HepG2 (cell line): ENCODE measurements around the gene PA2G4. TPM values are rescaled to one million over a fixed set of nuclear protein-coding genes. Genes with fewer than 3 reads are reported as not detected.
A peak's percentile ranks its signal among the peaks of the same experiment; 100 is the strongest.

Experiments used
- ARHGAP35 ChIP-seq: sonication (generic); formaldehyde crosslinking; IDR thresholded peaks from 2 replicates; pipeline ENCODE4 v1.9.0; 2022; ENCODE audit warnings: mild to moderate bottlenecking, inconsistent platforms, moderate library complexity, missing genetic modification reagents, borderline replicate concordance
- CBX5 ChIP-seq: sonication (generic); formaldehyde crosslinking; IDR thresholded peaks from 2 replicates; pipeline ENCODE4 v1.4.0; 2020; ENCODE audit warnings: missing genetic modification reagents, borderline replicate concordance
- CCAR2 ChIP-seq: fragments of 200-400 bp; formaldehyde crosslinking; optimal IDR thresholded peaks from 2 replicates; pipeline ENCODE3; 2018; ENCODE audit warnings: low read depth, mild to moderate bottlenecking, low read length, moderate library complexity
- EED ChIP-seq: sonication (generic); formaldehyde crosslinking; IDR thresholded peaks from 2 replicates; pipeline ENCODE4 v1.5.0; 2020; ENCODE audit warnings: mild to moderate bottlenecking, missing genetic modification reagents
- NFKB2 ChIP-seq: sonication (generic); formaldehyde crosslinking; IDR thresholded peaks from 2 replicates; pipeline ENCODE4 v1.4.0; 2020; ENCODE audit warnings: missing genetic modification reagents, borderline replicate concordance
- PATZ1 ChIP-seq: sonication (generic); formaldehyde crosslinking; IDR thresholded peaks from 2 replicates; pipeline ENCODE4 v1.4.0; 2020; ENCODE audit warnings: missing genetic modification reagents
- PRDM4 ChIP-seq: sonication (generic); formaldehyde crosslinking; IDR thresholded peaks from 2 replicates; pipeline ENCODE4 v1.9.0; 2021; ENCODE audit warnings: missing genetic modification reagents, borderline replicate concordance
- RBAK ChIP-seq: sonication (generic); formaldehyde crosslinking; IDR thresholded peaks from 2 replicates; pipeline ENCODE4 v1.5.1; 2020; ENCODE audit warnings: mild to moderate bottlenecking, missing genetic modification reagents
- RFX1 ChIP-seq: fragments of 450-650 bp; IDR thresholded peaks from 2 replicates; pipeline ENCODE4 v1.6.1; 2017
- SYNCRIP ChIP-seq: fragments of 200-400 bp; formaldehyde crosslinking; IDR thresholded peaks from 2 replicates; pipeline ENCODE4 v1.6.1; 2018; ENCODE audit warnings: mild to moderate bottlenecking, low read depth, low read length; ENCODE audit not compliant: insufficient read depth
- TBX2 ChIP-seq: sonication (generic); formaldehyde crosslinking; IDR thresholded peaks from 2 replicates; pipeline ENCODE4 v1.5.0; 2020; ENCODE audit warnings: missing genetic modification reagents, mild to moderate bottlenecking, borderline replicate concordance
- ZBTB38 ChIP-seq: sonication (generic); formaldehyde crosslinking; IDR thresholded peaks from 2 replicates; pipeline ENCODE4 v1.5.1; 2020; ENCODE audit warnings: mild to moderate bottlenecking, missing genetic modification reagents
- ZFAT ChIP-seq: sonication (generic); formaldehyde crosslinking; conservative IDR thresholded peaks from 2 replicates; pipeline ENCODE4 v1.8.1; 2023; ENCODE audit warnings: missing genetic modification reagents, inconsistent platforms
- ZMAT3 ChIP-seq: sonication (generic); formaldehyde crosslinking; conservative IDR thresholded peaks from 2 replicates; pipeline ENCODE4 v1.7.0; 2021; ENCODE audit warnings: missing genetic modification reagents
- ZMAT5 ChIP-seq: sonication (generic); formaldehyde crosslinking; IDR thresholded peaks from 2 replicates; pipeline ENCODE4 v1.5.0; 2020; ENCODE audit warnings: mild to moderate bottlenecking, low read depth, missing genetic modification reagents, borderline replicate concordance
- ZNF33A ChIP-seq: sonication (generic); formaldehyde crosslinking; IDR thresholded peaks from 2 replicates; pipeline ENCODE4 v1.5.1; 2020; ENCODE audit warnings: missing genetic modification reagents, mild to moderate bottlenecking, moderate library complexity, borderline replicate concordance
- ZNF564 ChIP-seq: sonication (generic); formaldehyde crosslinking; IDR thresholded peaks from 2 replicates; pipeline ENCODE4 v1.8.1; 2023; ENCODE audit warnings: mild to moderate bottlenecking, missing genetic modification reagents
- ZNF572 ChIP-seq: sonication (generic); formaldehyde crosslinking; IDR thresholded peaks from 2 replicates; pipeline ENCODE4 v1.5.1; 2020; ENCODE audit warnings: mild to moderate bottlenecking, missing genetic modification reagents
- ZNF605 ChIP-seq: sonication (generic); formaldehyde crosslinking; IDR thresholded peaks from 2 replicates; pipeline ENCODE4 v1.8.0; 2022; ENCODE audit warnings: mild to moderate bottlenecking, missing genetic modification reagents
- ZNF674 ChIP-seq: sonication (generic); formaldehyde crosslinking; IDR thresholded peaks from 2 replicates; pipeline ENCODE4 v1.5.0; 2020; ENCODE audit warnings: low read depth, mild to moderate bottlenecking, missing genetic modification reagents
- polyA plus RNA-seq, 8 experiments: library from polyadenylated mRNA; depleted of rRNA in 3 of 8; stranded (reverse) in 7 of 8; unstranded in 1 of 8; fragments of >200 nt; fragmentation: Illumina TruSeq in 4 of 8; extraction: Trizol in 4 of 8; gene quantifications; 2 replicates each; pipeline versions ENCODE4 v1.2.1 to v1.2.3, GENCODE V29; 2011 to 2016; ENCODE audit warnings: low read depth in 4 of 8, missing spikeins in 1 of 8, mixed read lengths in 1 of 8; ENCODE audit not compliant: insufficient read depth in 1 of 8
- total RNA-seq, 5 experiments: library from RNA; depleted of rRNA; stranded (reverse); fragments of >200 nt; fragmentation: Illumina TruSeq; extraction: Trizol; gene quantifications; 2 replicates each; pipeline ENCODE4 v1.2.3, GENCODE V29; 2016; ENCODE audit warnings: low read depth in 1 of 5
- TF ChIP-seq, protein P1 (sequence below): sonication (generic); formaldehyde crosslinking; IDR thresholded peaks from 2 replicates; pipeline ENCODE4 v1.9.0; 2021; ENCODE audit warnings: missing genetic modification reagents, borderline replicate concordance
- TF ChIP-seq, protein P2 (sequence below): sonication (generic); formaldehyde crosslinking; IDR thresholded peaks from 2 replicates; pipeline ENCODE4 v1.4.0; 2020; ENCODE audit warnings: missing genetic modification reagents, low read depth, mild to moderate bottlenecking, borderline replicate concordance

PA2G4 gene
- total and polyA plus RNA-seq, 2 of the 13 experiments (the other 11 are each of a cell fraction or from before 2014, with no cell fraction given) = 147 to 240 TPM

GRCh38 chr12:56117778-56118687 is 13.7 kb downstream of the PA2G4 start, which contains the start of gene ZC3H10 (continued):
- TF ChIP-seq CBX5 = peak; percentile 89; the same call in 1 of the 2 replicates
- TF ChIP-seq ZNF605 = peak; percentile 91
- no peak for TF ChIP-seq ZNF572 (CRISPR knock-in tag)
- no peak; the same call in 1 of the 2 replicates for TF ChIP-seq EED (CRISPR knock-in tag)
- TF ChIP-seq ZNF674 = no peak
- no peak for TF ChIP-seq ZNF33A (CRISPR knock-in tag)
- TF ChIP-seq PRDM4 (CRISPR knock-in tag) = no peak
- no peak for TF ChIP-seq ARHGAP35
- TF ChIP-seq ZBTB38 = peak; percentile 84
- TF ChIP-seq CCAR2 = no peak
- peak; percentile 98 for TF ChIP-seq RFX1
- TF ChIP-seq TBX2 (CRISPR knock-in tag) = peak; percentile 89
- no peak for TF ChIP-seq SYNCRIP
- no peak for TF ChIP-seq ZFAT (CRISPR knock-in tag)
- no peak for TF ChIP-seq ZMAT5 (CRISPR knock-in tag)
- TF ChIP-seq, protein P1, sequence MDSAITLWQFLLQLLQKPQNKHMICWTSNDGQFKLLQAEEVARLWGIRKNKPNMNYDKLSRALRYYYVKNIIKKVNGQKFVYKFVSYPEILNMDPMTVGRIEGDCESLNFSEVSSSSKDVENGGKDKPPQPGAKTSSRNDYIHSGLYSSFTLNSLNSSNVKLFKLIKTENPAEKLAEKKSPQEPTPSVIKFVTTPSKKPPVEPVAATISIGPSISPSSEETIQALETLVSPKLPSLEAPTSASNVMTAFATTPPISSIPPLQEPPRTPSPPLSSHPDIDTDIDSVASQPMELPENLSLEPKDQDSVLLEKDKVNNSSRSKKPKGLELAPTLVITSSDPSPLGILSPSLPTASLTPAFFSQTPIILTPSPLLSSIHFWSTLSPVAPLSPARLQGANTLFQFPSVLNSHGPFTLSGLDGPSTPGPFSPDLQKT = no peak; the same call in 1 of the 2 replicates
- TF ChIP-seq RBAK (CRISPR knock-in tag) = 0 out of 2 replicates have a peak, but pooled peaks have one; percentile 60
- TF ChIP-seq PATZ1 (CRISPR knock-in tag) = 0 out of 2 replicates have a peak, but pooled peaks have one; percentile 18
- peak; percentile 73; the same call in 1 of the 2 replicates for TF ChIP-seq ZNF564 (CRISPR knock-in tag)
- peak; percentile 87; the same call in 1 of the 2 replicates for TF ChIP-seq NFKB2 (CRISPR knock-in tag)
- peak; percentile 53; the same call in 1 of the 2 replicates for TF ChIP-seq ZMAT3 (CRISPR knock-in tag)
- TF ChIP-seq, protein P2, sequence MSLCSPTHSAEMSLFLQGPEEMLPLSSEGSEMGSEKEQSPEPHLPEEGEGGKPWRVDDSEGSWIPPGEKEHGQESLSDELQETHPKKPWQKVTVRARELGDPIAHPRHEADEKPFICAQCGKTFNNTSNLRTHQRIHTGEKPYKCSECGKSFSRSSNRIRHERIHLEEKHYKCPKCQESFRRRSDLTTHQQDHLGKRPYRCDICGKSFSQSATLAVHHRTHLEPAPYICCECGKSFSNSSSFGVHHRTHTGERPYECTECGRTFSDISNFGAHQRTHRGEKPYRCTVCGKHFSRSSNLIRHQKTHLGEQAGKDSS (CRISPR knock-in tag) = peak; percentile 67; the same call in 1 of the 2 replicates
